GM18870 (cell line): ENCODE results near the gene BRWD1.
A peak's percentile ranks its signal among the peaks of the same experiment; 100 is the strongest.

Experiments used
- ATAC-seq: cut with Tn5 transposase; IDR thresholded peaks from one replicate; pipeline ENCODE4 v1.9.1; 2021; ENCODE audit warnings: moderate library complexity; ENCODE audit not compliant: unreplicated experiment

The BRWD1 gene

DNA sequence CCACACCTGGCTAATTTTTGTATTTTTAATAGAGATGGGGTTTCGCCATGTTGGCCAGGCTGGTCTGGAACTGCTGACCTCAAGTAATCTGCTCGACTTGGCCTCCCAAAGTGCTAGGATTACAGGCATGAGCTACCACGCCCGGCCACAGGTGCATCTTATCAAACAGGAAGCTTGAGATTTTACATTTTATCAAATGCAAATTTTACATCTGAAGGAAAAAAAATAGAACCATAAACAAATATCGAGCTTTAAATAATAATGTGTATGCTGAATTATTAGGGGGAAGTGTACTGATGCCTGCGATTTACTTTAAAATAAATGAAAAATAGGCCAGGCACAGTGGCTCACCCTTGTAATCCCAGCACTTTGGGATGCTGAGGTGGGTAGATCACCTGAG, 16.6 kb upstream of the BRWD1 start:
- ATAC-seq, result no peak

DNA sequence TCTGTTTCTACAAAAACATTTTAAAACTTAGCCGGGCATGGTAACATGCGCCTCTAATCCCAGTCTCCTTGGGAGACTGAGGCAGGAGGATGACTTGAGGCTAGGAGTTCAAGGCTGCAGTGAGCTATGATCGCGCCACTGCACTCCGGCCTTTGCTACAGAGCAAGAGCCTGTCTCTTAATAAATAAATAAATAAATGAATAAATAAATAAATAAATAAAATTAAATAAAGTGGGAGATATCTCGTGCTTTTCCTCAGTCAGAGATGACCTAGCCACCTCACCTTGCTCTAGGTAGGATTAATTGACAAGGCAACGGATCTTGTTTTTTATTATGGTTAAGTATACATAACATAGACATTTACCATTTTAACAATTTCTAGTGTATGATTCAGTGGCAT, 14.3 kb upstream of the BRWD1 start:
- no peak for ATAC-seq

DNA sequence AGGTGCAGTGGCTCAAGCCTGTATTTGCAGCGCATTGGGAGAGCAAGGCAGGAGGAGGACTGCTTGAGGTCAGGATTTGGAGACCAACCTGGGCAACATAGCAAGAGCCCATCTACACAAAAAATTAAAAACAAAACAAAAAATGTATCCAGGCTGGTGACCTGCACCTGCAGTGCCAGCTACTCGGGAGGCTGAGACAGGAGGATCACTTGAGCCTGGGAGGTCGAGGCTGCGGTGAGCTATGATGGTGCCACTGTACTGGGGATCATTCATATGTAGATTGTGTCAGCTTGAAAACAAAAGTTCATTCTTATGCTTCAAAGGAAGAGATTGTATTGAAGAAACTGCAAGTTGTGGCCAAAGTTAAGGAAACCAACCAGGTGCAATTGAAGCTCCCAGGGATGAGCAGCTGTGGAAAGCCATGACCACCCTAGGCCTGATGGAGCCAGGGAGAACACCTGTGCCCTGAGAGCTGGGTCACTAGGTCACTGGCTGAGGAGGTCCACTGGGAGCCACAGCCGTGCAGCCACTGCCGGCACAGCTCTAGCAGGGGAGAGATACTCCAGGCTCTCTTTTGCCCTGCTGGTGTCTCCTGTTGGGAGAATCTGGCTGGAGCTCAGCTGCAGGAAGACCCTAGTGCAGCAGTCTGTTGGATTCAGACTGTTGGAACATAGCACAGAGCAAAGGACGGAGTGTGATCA, 13.3 kb upstream of the BRWD1 start:
- ATAC-seq, result no peak

DNA sequence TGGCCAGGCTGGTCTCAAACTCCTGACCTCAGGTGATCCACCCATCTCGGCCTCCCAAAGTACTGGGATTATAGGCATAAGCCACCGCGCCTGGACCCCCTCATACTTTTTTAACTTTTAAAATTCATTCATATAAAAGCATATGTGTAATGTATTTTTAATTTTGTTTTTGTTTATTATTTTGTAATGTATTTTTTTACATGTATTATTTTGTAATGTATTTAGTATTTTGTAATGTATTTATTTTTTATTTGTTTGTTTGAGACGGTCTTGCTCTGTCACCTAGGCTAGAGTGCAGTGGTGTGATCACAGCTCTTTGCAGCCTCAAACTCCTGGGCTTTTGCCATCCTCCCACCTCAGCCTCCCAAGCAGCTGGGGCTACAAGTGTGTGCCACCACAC, 12.0 kb upstream of the BRWD1 start:
- no peak for ATAC-seq

DNA sequence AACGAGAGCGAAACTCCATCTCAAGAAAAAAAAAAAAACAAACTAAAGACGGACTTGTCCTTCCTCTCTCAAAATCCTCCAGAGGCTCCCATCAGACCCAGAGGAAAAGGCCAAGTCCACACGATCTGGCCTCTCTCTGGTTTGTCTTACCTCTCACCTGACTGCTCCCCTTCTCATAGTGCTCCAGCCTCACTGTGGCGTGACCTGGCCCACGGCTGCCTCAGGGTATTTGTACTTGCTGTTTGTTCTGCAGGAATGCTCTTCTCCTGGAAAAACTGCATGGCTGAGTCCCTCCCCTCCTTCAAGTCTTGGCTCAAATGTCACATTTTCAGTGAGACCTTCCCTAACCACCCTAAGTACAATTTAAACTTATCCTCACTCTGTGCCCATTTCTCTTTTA, 8.0 kb upstream of the BRWD1 start:
- ATAC-seq, result no peak

DNA sequence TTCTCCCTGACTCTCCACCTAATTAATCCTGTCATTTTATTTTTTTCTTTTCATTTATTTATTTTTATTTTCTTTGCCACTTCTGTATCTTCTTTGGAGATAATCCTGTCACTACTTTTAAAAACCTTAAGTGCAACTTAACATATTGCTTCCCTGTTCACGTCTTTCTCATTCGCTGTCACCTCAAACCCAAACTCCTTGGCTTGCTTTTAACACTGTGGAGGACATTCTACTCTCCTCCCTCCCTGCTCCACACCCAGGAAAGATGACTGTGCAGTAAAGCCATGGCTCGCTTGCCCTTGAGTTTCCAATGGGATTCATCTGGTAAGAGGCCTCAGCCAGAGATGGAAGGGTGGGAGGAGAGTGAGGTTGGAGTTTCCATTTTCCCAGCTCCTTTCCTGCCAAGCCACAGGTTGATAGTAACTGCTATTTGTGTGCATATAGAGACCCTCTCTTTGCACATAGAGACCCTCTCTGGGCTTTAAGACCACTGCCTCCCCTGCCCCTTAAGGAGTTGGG, 6.4 kb upstream of the BRWD1 start:
- no peak for ATAC-seq

DNA sequence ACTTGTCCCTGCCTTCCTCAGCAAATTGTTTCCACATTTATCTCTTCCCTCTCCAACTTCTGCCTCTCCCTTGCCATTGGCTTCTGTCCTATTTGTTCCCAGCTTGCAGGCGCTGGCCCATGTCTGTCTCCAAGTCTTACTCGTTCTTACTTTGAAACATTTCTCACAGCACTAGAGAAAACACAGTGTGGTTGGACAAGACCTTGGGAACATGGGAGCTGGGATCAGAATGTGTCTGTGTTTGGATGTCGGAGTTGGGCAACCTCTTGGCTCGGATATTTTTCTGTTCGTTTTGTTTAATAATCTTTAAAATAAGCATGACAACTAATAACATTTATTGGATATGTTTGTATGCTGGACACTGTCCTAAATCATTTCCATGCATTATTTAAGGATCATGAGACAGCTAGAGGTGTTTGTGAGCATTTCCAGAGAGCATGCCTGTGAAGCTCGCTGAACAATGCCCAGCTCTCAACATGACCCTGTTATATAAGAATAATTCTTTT, 5.9 kb upstream of the BRWD1 start:
- ATAC-seq, result no peak

DNA sequence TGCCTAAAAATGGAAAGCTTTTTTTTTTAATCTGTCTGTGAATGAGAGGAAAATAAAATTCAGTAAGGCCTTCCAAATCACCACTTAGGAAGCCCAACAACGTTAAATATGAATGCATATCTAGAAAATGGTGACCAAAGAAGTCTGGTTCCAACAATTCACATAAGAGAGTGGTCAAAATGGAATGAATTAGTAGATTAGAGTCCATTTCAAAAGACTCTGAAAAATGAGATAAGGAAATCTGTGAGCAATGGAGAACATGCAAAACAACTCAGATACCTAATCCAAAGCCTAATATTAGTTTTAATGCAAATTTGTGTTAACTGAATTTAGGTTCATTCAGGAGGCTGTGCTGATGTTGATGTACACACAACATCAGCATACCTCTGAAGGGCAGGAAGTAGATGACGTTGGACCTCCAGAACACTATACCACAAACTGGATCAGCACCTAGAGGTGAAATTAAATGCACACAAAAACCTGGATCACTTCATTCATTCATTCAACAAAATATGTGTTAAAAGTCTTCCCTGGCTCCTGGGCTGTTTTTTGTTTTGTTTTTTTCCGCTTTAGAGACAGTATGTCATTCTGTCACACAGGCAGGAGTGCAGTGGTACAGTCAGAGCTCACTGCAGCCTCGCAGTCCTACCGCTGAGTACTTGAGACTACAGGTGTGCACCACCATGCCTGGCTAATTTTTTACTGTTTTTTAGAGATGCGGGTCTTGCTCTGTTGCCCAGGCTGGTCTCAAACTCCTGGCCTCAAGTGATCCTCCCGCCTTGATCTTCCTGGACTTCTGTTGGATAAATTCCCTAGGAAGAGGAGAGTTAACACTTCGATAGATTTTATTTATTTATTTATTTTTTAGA, 4.9 kb upstream of the BRWD1 start:
- ATAC-seq, result no peak

DNA sequence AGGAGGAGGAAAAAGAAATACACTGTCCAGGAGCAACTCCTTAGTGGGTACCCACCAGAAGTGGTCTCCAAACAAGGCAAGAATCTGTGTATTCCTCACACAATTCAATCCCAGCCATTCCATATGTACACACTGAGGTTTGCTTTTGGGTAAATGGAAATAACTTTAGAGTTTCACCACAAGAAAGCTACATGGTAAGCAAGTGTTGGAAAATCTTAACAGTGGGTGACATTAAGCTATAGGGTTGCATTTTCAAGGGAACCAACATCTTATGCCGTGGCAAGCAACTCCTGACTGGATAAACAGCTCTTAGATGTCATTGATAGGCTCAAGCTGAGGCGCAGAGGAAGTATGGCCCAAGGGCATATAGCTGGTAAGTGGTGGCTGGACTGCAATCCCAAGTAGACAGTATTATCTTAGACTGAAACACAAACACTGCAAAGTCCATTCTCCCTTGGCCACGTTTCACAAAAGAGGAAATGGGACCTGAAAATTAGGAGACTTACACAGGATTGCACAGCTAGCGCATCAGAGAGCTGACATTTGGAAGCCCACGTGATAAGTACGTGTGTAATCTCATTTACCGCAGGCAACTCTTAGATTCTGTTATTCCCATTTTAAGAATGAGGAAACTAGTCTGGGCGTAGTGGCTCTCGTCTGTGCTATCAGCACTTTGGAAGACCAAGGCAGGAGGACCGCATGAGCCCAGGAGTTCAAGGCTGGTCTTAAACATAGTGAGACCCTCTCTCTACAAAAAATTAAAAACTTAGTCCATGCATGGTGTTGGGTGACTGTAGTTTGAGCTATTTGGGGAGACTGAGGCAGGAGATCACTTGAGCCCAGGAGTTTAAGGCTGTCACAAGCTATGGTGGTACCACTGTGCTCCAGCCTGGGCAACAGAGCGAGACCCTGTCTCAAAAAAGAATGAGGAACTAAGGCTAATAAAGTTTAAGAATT, 4.0 kb upstream of the BRWD1 start:
- no peak for ATAC-seq

DNA sequence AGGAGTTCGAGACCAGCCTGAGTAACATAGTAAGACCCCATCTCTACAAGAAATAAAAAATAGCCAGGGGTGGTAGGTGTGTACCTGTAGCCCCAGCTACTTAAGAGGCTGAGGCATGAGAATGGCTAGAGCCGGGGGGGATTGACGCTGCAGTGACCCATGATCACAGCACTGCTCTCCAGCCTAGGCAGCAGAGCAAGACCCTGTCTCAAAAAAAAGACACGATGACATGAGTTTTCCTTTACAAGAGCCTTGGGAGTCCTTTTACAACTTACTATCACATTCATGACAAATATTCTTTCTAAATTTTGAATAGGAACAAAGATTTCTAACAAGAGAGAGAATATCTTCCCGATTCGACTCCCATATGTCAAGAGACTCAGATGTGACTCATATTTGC, 3.3 kb upstream of the BRWD1 start:
- no peak for ATAC-seq

DNA sequence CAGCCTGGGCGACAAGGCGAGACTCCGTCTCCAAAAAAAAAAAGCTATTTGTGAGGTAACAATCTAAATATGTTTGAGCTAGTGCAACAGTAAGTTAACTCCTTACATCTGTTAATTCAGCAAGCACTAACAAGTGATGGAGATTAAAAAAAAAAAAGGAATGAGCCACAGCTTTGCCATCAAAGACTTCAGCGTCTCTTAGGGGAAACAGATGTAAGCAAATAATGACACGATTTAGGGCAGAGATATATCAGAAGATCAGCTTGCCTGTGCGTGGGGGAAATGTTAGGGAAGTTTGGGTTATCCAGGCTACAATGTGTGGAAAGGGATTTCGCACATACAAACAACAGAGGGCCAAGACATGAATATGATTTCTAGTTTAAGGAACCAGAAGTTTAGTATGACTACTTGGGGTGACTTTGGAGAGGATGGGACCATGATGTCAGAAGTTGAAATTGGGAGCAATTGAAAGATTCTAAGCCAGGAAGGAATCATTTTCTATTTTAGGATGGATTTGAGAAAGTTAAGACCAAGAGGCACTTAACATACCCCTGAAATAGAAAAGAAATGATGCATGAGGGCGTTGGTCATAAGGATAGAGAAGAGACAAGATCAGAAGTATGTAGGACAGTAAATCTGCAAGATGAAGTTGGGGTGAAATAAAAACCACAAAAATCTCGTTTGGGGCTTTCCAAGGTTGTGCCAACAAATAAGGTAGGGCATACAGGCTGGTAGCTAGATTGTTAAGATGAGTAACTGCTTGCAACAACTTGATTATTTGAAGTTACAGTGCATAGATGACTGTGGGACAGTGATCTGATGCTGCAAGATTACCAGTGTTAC, 2.4 kb upstream of the BRWD1 start:
- ATAC-seq, result no peak

DNA sequence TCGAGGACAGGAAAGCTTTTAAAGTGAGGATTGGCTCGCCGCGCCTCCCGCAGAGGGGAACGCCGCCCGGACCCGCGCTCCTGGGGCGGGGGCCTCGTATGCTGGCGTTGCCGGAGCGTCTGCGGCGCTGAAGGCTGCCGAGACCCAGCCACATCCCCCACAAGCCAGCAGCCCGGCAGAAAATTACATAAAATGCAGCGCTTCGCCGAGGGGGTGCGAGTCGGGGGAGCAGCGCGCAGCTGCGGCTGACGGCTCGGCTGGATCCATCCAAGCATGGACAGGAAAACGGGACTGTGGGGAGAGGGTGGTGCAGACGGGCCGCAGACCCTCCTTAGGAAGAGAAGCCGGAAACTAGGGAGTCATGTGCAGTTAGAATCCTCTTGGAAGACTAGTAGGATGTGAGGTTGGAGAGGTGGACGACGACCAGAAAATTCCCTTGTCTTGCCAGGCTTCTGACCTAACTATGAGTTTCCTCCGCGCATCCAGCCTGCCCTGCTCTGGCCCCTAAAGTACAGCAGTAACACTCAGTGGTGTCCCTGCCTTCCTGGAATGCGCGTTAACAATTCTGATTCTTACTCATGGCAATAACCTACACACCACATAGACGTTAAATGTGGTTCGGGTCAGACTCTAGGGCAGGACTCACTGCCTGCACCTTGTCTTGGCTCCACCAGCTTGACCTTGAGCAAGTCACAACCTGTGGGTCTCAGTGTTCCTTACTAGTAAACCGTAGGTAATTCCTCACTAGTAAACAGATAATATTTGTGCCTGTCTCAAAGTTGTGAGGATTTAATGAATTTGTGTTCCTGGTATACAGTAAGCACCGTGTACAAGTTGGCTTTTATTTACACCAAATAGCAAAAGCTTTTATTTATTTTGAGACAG, 953 bp upstream of the BRWD1 start:
- ATAC-seq, result no peak

DNA sequence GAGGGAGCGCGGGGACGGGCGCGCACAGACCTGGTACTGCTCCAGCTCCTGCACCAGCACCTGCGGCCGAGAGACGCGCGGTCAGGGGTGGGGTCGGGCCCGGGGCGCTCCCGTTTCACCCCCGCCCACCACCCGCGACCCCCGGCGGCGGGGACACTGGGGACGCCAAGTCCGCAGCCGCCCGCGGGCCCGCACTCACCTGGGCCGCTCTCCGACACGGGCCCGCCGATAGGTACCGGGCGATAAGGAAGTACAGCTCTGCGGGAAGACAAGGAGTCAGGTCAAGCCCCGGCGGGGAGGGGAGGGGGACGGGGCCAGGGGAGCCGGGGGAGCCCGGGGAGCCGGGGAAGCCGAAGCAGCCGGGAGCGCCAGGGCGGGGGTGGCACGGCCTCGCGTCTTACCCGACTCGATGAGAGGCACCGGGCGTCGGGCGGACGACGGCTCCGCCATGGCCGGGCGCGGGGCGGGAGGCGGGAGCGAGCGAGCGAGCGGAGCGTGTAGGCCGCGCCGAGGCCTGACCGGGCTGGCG, 326 bp downstream of the BRWD1 start:
- ATAC-seq, result no peak

DNA sequence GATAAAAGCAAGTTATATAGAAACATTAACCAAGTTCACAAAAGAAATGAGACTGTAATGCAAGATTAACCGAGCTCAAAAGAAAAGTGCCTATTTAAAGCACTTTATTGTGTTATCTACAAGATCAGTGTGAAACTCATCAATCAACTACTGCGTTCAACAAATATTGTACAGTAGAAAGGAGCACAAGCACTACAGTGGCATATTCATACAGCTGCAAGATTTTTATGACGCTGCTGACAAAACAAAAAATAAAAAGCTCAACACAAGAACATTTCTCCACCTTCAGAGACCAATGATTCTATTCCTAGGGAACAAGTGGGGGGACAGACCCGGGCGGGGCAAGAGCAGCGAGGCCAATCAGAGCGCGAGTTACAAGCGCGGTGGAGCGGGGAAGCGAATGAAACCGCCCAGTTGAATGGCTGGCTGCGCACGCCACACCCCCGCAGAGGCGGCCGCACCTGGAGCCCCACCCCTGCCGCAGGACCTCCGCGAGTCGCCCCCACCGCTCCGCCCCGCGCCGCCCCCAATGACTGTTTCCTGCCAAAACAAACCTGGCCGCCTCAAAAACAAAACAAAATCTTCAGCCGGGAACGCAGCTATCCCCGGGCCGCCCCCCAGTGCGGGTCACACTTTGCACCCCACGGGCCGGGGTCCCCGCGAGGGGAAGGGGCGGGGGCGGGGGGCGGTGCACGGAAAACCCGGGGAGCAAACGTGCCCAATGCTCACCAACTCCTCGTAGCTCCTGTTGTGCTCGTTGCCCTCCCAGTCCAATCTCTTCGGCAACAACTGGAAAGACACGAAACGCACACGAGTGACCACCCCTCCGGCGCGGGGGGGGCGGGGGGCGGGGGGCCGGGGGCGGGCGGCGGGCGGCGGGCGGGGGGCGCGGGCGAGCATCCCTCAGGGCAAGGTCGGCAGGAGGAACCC, 1.1 kb downstream of the BRWD1 start:
- peak; percentile 59 for ATAC-seq

DNA sequence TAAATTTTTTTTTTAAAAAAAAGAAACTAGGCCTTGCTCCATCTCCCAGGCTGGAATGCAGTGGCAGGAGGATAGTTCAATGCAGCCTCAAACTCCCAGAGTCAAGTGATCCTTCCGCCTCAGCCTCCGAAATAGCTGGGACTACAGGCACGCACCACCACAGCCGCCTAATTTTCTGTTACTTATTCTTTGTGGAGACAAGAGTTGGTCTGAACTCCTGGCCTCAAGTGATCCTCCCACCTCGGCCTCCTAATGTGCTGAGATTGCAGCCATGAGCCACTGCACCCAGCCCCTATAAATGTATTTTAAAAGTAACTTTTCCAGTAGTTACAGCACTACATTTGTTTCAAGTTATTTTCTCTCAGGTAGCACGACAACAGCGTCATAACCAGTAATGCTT, 2.3 kb downstream of the BRWD1 start:
- no peak for ATAC-seq

DNA sequence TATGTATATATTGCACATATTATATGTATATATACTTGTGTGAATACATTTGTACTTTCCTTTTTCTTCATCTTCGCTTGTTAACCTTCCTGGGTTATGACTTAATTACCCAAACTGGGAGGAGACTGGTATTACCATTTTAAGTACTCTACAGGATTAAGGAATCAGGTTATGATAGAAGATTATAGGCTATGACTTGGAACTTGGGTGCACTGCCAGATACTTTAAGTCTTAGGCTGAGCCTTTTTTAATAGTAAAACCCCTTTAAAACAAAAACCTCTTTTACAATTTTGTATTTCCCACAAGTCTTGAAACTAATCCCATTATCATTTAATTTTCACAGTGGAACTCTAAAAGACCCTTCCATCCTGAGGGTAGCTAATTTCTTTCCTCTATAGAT, 6.0 kb downstream of the BRWD1 start:
- no peak for ATAC-seq

DNA sequence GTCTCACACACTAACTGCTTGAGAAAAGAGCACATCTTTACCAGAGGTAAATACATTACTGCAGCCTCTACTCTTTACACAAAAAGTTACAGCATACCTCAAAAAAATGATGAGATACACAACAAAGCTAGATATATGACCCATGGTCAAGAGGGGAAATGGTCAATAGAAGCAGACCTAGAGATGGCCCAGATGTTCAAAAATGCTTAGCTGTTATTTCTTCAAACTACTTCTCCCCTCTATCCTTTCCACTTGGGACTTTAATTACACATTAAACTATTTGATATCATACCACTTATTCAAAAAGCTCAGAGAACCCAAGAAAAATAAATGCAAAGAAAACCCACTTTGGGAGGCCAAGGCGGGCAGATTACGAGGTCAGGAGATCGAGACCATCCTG, 12.8 kb downstream of the BRWD1 start:
- no peak for ATAC-seq

DNA sequence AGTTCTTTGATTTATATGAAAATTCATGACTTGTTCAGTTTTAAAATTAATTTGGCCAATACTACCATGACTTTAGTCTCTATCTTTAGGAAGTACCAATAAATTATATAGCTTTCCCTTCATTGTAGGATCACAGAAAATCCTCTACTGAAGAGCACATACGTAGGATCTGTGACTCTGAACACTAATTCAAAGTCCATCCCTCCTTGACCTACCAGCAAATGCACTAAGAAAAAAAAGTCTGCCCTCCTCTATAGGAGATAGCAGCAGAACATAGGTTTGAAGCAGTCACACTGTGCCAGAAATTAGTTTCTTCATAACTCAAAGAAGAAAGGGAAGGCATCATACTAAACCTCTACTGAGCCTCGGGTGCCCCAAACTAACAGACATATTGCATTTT, 16.5 kb downstream of the BRWD1 start:
- no peak for ATAC-seq
